Mesodermal cell (in vitro differentiated cells): ENCODE results near the gene ZNF341.
A peak's percentile ranks its signal among the peaks of the same experiment; 100 is the strongest.

ENCODE experiments used
- H3K27ac ChIP-seq: 2 replicates; pipeline ENCODE4 v1.7.0; 2013; ENCODE audit warnings: mild to moderate bottlenecking, low read depth, low read length, moderate library complexity; ENCODE audit not compliant: severe bottlenecking
- H3K36me3 ChIP-seq: 2 replicates; pipeline ENCODE4 v1.7.1; 2013; ENCODE audit warnings: mild to moderate bottlenecking, low read length, moderate library complexity; ENCODE audit not compliant: control insufficient read depth, insufficient read depth
- H3K4me1 ChIP-seq: one replicate; pipeline ENCODE4 v1.7.1; 2013; ENCODE audit warnings: mild to moderate bottlenecking, low read length; ENCODE audit not compliant: insufficient read depth, control insufficient read depth, poor library complexity, severe bottlenecking
- H3K4me3 ChIP-seq: 2 replicates; pipeline ENCODE4 v1.7.0; 2013; ENCODE audit warnings: low read length, control low read depth, mild to moderate bottlenecking; ENCODE audit not compliant: insufficient read depth, poor library complexity, severe bottlenecking; ENCODE audit errors: extremely low read depth
- H3K9me3 ChIP-seq: 2 replicates; pipeline ENCODE4 v1.7.1; 2013; ENCODE audit warnings: mild to moderate bottlenecking, low read length, moderate library complexity; ENCODE audit not compliant: control insufficient read depth
- WGBS, 2 experiments: methylation state at CpG; one replicate each; pipeline ENCODE4 v1.1.5; 2013; ENCODE audit warnings: missing lambda C conversion rate in 2 of 2; ENCODE audit not compliant: insufficient coverage in 2 of 2; 5-methylcytosine and 5-hydroxymethylcytosine counted together

Gene ZNF341

DNA sequence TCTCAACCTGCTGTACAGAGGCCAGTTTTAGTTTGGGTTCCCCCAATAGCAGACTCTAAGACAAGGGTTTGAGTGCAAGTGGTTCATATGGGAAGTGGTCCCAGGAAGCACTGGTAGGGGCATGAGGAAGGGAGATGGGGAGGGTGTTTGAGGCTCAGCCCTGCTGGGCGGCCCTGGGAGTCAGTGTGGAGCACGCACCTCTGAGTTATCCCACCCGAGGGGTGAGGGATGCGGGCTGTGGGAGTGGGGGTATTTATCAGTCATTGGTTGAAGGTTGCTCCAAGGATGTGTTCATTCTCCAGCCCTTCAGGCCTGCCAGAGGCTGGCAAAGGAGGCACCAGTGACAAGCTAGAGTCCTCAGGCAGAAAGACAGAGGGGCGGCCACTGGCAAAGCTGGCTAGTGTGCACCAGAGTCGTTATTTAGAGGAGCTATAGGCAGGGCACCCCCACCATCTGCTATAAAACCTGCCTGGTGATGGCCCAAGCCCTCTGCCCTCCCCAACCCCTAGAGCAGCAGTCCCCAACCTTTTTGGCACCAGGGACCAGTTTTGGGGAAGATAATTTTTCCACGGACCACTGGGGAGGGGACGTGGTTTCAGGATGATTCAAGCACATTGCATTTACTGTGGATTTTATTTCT lies 28.2 kb upstream of the ZNF341 start:
- no peak overlapping the region for H3K27ac ChIP-seq
- peaks cover 5% of the 10 kb centered on the region for H3K9me3 ChIP-seq
- no peaks in the 10 kb centered on the region for H3K36me3 ChIP-seq
- no peak overlapping the region for H3K4me3 ChIP-seq
- no peaks in the 10 kb centered on the region for H3K4me1 ChIP-seq
- 85 to 90% methylated on average over 2 to 6 of the region's 8 CpGs for WGBS, 2 experiments

DNA sequence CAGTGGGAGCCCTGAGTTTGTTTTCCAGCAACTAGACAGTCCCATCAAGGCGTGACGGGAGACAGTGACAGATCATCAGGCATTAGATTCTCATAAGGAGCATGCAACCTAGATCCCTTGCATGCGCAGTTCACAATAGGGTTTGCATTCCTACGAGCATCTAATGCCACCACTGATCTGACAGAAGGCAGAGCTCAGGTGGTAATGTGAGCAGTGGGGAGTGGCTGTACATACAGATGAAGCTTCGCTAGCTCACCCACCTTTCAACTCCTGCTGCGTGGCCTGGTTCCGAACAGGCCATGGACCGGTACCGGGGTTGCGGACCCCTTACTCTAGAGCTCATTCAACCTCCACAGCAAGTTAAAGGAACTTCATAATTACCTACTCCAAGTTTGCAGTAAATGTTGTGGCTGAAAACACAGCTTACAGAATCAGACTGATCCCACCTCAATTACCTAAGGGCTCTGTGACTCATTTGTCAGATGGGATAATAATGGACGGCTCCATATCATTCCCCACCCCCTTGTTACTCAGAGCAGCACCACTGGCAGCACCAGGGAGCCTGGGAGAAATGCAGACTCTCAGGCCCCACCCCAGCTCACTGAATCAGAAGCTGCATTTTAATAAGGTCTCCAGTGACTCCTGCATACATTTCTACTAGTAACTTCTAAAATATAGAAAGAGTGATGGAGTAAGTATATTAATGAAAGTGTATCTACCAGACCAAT lies 27.4 kb upstream of the ZNF341 start:
- Histone ChIP-seq H3K36me3 (no peaks in the 10 kb centered on the region), H3K27ac (no peak overlapping the region), H3K4me3 (no peak overlapping the region), H3K4me1 (no peaks in the 10 kb centered on the region), H3K9me3 (peaks cover 5% of the 10 kb centered on the region)
- 87 to 96% methylated on average over 8 to 10 of the region's 11 CpGs for WGBS, 2 experiments

DNA sequence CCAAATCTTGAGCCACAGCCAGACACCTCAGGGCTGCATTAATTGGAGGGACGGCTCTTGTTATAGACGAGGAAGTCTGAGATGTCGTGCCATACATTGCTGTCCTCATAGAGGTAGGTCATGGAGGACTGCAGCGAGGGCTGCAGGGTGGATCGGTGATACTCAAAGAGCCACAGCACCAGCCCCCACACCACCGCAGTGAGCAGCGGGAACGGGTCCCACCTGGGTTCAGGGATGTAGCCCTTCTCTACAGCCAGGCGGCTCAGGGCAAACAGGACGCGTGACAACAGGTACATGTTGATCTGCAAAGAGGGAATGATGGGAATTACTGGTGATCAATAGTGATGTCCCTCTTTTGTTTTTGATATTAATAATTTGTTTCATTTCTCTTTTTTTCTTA lies 24.1 kb upstream of the ZNF341 start:
- no peak overlapping the region for H3K4me3 ChIP-seq
- peaks cover 5% of the 10 kb centered on the region for H3K9me3 ChIP-seq
- WGBS, 2 experiments, result 87 to 92% methylated on average over 9 to 11 of the region's 11 CpGs
- H3K36me3 ChIP-seq, result no peaks in the 10 kb centered on the region
- no peak overlapping the region for H3K27ac ChIP-seq
- no peaks in the 10 kb centered on the region for H3K4me1 ChIP-seq

DNA sequence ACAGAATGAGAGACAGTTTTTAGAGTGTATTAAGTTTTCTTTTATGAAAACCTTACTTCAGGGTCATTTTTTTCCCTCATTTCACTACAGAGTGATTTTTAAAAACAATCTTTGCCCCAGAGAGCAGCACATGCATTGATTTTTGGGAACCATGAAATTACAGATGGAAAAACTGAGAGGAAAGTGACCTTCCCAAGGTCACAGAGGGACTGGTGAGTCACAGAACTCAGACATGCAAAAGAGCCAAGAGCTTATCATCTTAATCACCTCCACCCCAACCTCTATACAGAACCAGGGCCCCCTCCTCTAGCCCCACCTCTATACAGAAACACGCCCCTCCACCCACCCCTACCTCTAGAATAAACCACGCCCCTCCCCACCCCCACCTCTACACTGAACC lies 22.4 kb upstream of the ZNF341 start:
- Histone ChIP-seq H3K36me3 (no peaks in the 10 kb centered on the region), H3K27ac (no peak overlapping the region), H3K4me1 (no peaks in the 10 kb centered on the region), H3K9me3 (no peaks in the 10 kb centered on the region), H3K4me3 (no peak overlapping the region)
- 100% methylated on average over 1 of the region's 2 CpGs; no CpG with 5 or more reads in 1 of the 2 experiments for WGBS, 2 experiments

DNA sequence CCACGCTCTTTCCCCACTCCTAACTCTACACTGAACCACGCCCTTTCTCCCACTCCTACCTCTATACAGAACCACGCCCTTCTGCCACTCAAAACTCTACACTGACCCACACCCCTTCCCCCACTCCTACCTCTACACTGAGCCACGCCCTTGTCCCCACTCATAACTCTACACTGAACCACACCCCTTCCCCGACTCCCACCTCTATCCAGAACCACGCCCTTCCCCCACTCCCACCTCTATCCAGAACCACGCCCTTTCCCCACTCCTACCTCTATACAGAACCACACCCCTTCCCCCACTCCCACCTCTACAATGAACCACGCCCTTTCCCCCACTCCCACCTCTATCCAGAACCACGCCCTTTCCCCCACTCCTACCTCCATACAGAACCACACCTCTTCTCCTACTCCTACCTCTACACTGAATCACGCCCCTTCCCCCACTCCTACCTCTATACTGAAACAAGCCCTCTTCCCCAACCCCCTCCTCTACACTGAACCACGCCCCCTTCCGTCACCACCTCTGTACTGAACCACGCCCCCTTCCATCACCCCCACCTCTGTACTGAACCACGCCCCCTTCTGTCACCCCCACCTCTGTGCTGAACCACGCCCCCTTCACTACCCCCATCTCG lies 21.8 kb upstream of the ZNF341 start:
- 90 to 98% methylated on average over 6 to 9 of the region's 16 CpGs for WGBS, 2 experiments

DNA sequence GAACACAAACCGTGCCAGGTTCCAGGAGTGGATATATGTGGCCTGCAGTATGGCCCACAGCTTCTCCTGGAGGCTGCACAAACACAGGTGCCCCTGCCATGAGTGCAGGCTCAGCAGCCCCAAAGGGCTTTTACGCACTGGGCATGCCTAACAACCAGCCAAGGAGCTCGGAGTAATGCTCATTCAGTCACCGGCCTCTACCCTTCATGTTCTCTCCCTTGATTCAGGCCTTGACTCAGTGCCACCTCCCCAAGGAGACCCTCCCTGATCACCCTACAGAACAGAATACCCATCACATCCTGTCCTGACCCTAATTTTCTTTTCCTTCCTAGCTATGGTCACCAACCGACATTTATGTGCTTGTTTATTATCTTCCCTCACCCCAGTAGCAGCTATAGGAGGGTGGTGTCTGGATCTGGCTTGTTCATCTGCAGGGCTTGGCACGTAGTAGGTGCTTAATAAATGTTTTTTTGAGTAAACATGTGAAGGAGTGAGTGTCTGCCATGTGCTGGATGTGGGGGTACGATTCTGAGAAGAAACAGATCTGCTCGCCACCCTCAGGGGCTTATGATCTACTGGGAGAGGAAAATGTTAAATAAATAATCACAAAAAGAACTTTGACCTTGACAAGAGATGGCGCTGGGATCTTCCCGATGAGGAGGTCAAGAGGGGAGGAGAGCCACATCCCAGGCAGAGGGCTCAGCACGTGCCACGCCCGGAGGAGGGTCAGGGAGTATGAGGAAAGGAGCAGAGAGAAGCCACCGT lies 20.9 kb upstream of the ZNF341 start:
- no peak overlapping the region for H3K4me3 ChIP-seq
- 87% methylated on average over 10 to 12 of the region's 14 CpGs for WGBS, 2 experiments
- H3K36me3 ChIP-seq, result no peaks in the 10 kb centered on the region
- no peak overlapping the region for H3K27ac ChIP-seq
- no peaks in the 10 kb centered on the region for H3K4me1 ChIP-seq
- no peaks in the 10 kb centered on the region for H3K9me3 ChIP-seq

More for the DNA sequence above, 21.8 kb upstream of the ZNF341 start:
- no peak overlapping the region for H3K4me3 ChIP-seq
- no peaks in the 10 kb centered on the region for H3K9me3 ChIP-seq
- H3K4me1 ChIP-seq, result no peaks in the 10 kb centered on the region
- H3K27ac ChIP-seq, result no peak overlapping the region
- H3K36me3 ChIP-seq, result no peaks in the 10 kb centered on the region

DNA sequence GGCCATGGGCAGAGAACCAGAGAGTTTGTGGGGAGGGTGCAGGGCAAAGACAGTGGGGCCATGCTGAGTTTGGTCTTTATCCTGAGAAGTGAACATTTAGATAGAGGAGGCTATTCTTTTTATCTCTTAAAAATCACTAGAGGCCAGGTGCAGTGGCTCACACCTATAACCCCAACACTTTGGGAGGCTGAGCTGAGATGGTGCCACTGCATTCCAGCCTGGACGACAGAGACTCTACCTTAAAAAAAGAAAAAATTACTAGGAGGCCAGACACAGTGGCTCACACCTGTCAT lies 20.4 kb upstream of the ZNF341 start:
- Histone ChIP-seq H3K27ac (no peak overlapping the region), H3K9me3 (no peaks in the 10 kb centered on the region), H3K4me1 (no peaks in the 10 kb centered on the region), H3K4me3 (no peak overlapping the region), H3K36me3 (no peaks in the 10 kb centered on the region)
- WGBS, 2 experiments, result 57% methylated on average over 1 of the region's 1 CpG

DNA sequence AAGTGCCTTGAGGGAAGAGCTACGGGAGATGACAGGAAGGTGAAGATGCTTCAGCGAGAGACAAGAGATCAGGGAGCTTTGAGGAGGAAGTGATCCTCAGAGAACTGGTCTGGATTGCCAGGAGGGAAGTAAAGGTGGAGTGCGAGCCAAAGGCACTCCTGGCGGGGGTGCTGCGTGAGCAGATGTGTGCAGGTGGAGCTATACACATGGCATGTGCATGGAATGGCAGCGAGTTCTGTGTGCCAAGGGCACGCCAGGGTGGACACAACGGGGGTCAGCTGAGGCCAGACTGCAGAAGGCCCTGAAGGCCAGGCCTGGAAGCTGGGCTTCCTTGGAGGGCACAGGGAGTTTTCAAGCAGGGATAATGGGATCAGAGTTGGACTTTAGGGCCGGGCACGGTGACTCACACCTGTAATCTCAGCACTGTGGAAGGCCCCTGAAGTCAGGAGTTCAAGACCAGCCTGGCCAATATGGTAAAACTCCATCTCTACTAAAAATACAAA lies 17.9 kb upstream of the ZNF341 start:
- 90 to 94% methylated on average over 8 of the region's 10 CpGs for WGBS, 2 experiments
- Histone ChIP-seq H3K4me1 (no peaks in the 10 kb centered on the region), H3K4me3 (no peak overlapping the region), H3K9me3 (no peaks in the 10 kb centered on the region), H3K27ac (no peak overlapping the region), H3K36me3 (no peaks in the 10 kb centered on the region)

DNA sequence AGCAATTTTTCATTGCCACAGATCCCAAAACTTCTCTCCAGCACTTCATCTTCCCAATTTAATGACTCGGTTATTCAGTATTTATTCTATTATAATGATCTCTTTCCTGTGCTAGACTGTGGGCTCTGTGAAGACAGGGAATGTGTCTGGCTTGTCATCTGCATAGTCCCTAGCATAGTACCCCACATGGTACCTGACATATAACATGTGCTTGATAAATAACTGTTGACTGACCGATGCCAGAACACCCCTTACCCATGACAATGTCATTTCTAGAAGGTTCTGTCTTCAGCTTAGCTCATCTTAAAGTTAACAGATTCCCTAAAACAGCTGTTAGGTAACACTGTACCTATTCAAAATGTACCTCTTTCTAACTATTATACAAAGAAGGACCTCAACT lies 15.3 kb upstream of the ZNF341 start:
- Histone ChIP-seq H3K9me3 (no peaks in the 10 kb centered on the region), H3K27ac (no peak overlapping the region), H3K36me3 (no peaks in the 10 kb centered on the region), H3K4me1 (no peaks in the 10 kb centered on the region), H3K4me3 (no peak overlapping the region)
- WGBS, 2 experiments, result 80% methylated on average over 1 of the region's 2 CpGs; no CpG with 5 or more reads in 1 of the 2 experiments

DNA sequence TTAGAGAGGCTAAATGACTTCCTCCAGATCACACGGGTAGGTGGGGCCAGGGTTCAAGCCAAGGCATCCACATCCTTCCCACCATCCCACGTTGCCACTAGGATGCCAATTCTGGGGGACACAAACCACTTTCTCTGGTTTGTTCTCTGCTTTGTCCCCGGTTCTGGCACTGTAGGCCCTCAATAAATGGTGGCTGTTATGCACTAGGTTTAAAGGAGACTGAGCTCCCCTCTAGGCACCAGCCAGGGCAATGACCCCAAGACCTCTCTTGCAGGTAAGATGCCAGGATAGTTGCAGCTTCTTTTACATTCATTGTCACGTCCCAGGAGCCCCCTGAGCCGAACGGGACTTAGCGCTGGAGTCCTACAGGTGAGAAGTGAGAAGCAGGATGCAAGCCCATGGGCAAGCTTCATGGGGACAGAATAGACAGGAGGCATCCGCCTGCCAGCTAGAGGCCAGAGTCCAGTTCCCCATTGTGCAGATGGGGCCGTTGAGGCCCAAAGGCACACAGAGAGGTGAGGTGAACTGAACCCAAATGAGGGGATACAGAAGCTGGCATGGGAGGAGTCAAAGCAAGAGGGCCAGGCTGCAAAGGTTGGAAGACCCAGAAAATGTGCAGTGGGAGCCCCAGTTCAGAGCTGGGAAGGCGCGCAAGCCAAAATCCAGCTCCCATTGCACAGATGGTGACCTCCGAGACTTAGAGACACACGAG lies 12.4 kb upstream of the ZNF341 start:
- Histone ChIP-seq H3K4me3 (peak overlapping the region; percentile 33), H3K36me3 (no peaks in the 10 kb centered on the region), H3K9me3 (no peaks in the 10 kb centered on the region), H3K27ac (no peak overlapping the region), H3K4me1 (no peaks in the 10 kb centered on the region)
- WGBS, 2 experiments, result 85 to 87% methylated on average over 12 to 13 of the region's 13 CpGs
